NCI-H524 (cell line): ENCODE measurements around the gene ZNF57.
A peak's percentile ranks its signal among the peaks of the same experiment; 100 is the strongest.
"Not testable (repeated sequence)": the region's sequence is repeated elsewhere in the genome, so short reads cannot be mapped to it uniquely, and the experiment has no call there.

Source experiments
- DNase-seq, 2 experiments: peaks; one replicate each; lab custom pipeline; 2025; lab: John Stamatoyannopoulos, UW

Gene ZNF57

DNA sequence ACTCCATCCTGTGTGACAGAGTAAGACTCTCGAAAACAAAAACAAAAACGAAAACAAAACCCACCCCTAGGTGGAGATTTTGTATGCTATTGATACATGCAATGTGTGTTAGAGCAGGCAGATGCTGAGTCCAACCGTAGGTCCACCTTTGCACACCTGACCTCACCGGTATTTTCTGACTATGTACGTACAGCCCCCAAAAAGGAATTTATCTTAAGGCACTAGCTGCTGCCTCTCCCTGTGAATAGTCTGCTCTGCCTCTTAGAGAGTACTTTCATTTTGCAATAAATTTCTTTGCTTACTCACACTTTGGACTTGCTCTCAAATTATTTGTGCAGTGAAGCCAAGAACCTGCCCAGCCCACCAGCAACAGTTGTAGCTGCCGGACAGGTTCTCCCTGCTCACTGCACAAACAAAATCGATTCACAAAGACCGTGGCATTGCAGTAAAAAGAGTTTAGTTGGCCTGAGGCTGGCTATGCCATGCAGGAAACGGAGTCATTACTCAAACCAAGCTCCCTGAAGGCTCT is 52.3 kb downstream of the ZNF57 start:
- DNase-seq, result no peak

GRCh38 chr19:2957160-2957559 is 56.4 kb downstream of the ZNF57 start:
- DNase-seq, result no peak

DNA sequence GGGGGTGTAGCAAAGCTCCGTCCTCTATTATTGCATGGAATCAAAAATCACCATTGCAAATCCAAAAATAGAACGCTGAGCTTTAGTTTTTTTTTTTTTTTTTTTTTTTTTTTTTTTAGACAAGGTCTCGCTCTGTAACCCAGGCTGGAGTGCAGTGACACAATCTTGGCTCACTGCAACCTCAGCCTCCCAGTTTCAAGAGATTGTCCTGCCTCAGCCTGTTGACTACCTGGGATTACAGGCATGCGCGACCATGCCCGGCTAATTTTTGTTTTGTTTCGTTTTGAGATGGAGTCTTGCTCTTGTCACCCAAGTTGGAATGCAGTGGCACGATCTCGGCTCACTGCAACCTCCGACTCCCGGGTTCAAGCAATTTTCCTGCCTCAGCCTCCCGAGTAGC is 59.4 kb downstream of the ZNF57 start:
- no peak for DNase-seq

DNA sequence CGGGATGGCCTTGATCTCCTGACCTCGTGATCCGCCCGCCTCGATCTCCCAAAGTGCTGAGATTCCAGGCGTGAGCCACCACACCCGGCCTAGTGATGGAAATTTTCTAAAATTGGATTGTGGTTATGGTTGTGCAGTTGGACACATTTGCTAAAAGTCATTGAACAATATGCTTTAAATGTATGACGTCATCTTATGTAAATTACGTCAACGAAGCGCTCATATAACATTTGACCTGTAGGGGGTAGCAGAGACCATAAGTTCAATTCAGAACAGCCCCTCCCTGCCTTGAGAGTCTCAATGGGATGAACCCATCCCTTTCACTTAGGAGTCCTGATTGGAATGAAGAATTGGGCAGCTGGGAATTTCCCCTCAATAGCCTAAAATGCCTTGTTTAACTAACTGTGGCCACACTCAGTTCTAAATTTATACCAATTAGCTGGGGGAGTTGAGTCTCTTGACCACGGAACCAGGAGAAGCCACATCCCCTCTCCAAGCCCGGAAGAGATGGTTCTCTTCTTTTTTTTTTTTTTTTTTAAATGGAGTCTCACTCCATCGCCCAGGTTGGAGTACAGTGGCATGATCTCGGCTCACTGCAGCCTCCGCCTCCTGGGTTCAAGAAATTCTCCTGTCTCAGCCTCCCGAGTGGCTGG is 61.4 kb downstream of the ZNF57 start:
- DNase-seq, result peak; percentile 69 to 92

GRCh38 chr19:2963122-2963521 is 62.4 kb downstream of the ZNF57 start:
- no peak for DNase-seq

- DNase-seq, result not testable (repeated sequence)
Measured at GRCh38 chr19:2963631-2964030, 62.9 kb downstream of the ZNF57 start.

GRCh38 chr19:2964874-2965273 is 64.1 kb downstream of the ZNF57 start:
- no peak for DNase-seq

- no peak for DNase-seq
Measured at GRCh38 chr19:2967972-2968371, 67.2 kb downstream of the ZNF57 start.
